HG03175 (cell line): ENCODE data around the gene CDK4.
"Not testable (repeated sequence)": the region's sequence is repeated elsewhere in the genome, so short reads cannot be mapped to it uniquely, and the experiment has no call there.

Experiments used
- ATAC-seq: cut with Tn5 transposase; IDR thresholded peaks from one replicate; pipeline ENCODE4 v1.9.1; 2021; ENCODE audit warnings: mild to moderate bottlenecking, moderate library complexity; ENCODE audit not compliant: unreplicated experiment

The CDK4 gene

DNA sequence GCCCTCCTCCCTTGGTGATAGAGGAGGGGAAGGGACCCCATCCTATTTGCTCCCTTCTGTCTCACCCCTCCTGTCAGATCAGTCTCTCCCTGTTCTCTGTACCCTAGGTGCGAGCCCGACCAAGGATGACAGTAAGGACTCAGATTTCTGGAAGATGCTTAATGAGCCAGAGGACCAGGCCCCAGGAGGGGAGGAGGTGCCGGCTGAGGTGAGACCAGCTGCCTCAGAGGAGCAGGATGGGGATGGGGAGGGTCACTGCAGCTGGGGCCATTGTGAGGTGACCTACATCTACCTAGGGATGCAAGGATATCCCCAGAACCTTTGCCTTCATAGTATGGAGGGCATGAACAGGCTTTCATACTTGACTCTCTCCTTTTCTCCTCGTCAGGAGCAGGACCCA lies 35.8 kb downstream of the CDK4 start:
- no peak for ATAC-seq

DNA sequence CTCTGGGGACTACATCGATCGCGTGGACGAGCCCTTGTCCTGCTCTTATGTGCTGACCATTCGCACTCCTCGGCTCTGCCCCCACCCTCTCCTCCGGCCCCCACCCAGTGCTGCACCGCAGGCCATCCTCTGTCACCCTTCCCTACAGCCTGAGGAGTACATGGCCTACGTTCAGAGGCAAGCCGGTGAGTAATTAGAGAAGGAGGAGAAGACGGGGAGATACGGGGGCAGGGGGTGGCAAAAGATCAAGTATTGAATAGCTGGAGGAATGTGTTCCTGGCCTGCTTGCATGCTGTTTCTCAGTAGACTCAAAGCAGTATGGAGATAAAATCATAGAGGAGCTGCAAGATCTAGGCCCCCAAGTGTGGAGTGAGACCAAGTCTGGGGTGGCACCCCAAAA lies 36.3 kb downstream of the CDK4 start:
- no peak for ATAC-seq

DNA sequence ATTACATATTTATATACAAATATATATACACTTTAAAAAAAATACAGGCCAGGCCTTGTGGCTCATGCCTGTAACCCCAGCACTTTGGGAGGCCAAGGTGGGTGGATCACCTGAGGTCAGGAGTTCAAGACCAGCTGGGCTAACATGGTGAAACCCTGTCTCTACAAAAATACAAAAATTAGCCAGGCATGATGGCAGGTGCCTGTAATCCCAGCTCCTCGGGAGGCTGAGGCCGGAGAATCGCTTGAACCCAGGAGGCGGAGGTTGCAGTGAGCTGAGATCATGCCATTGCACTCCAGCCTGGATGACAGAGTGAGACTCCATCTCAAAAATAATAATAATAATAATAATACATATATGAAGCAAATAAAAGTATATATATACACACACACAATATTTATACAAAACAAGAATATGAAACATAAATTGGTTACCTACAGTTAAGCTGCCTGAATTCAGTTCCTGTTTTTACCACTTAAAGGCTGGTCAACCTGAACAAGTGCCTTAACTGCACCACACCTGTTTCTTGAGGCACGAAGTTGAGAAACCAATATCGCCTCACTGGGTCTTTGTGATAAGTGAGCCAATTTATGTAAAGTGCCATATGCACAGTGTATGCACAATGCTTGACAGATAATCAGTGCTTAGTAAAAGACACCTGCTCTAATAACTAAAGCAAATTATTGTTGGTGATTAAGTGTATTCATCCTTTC lies 36.9 kb downstream of the CDK4 start:
- ATAC-seq, result not testable (repeated sequence)

DNA sequence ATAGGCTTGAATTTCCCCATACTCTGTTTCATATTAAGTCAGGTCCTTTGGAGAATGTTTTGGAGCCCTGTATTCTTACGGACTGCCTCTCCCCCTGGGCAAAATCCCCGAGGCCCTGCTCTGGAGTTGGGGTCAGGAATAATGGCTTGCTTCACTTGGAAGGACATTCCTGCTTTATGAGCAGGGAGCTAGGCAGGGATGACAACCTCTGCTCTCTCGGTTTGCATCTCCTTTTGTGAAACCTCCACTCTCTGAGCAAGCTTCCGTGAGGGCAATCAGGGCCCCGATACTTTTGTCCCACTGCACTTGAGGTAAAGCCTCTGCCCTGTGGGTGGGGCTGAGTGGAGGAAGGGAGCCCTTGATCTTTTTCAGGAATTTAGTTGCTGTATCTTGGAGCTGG lies 38.9 kb downstream of the CDK4 start:
- no peak for ATAC-seq

DNA sequence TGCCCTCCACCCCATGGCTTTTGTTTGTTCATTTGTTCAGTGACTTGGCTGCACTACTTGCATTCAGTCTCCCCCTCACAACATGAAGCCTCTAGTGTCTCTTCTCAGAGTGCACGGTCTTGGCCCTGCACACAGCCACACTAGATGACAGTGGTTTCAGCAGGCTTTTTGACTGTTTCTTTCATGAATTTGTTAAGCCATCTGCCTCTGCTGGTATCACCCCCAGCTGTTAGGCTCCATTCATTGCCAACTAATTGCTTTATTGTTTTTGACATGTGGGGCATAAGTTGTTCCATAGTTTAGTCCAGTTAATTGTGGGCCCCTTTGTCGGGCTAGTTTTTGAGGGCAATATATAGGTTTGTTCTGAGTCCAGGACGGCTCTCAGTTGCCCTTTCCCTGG lies 39.4 kb downstream of the CDK4 start:
- no peak for ATAC-seq

DNA sequence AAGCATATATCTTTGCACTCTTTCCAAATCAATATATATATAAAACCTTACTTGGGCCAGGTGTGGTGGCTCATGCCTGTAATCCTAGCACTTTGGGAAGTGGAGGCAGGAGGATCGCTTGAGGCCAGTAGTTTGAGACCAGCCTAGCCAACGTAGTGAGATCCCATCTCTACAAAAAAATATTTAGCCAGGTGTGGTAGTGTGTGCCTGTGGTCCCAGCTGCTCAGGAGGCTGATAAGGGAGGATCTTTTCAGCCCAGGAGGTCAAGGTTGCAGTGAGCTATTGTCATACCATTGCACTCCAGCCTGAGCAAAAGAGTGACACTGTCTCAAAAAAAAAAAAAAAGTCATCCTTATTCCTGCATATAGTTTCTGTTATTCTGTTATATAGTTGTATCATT lies 43.8 kb downstream of the CDK4 start:
- ATAC-seq, result no peak

DNA sequence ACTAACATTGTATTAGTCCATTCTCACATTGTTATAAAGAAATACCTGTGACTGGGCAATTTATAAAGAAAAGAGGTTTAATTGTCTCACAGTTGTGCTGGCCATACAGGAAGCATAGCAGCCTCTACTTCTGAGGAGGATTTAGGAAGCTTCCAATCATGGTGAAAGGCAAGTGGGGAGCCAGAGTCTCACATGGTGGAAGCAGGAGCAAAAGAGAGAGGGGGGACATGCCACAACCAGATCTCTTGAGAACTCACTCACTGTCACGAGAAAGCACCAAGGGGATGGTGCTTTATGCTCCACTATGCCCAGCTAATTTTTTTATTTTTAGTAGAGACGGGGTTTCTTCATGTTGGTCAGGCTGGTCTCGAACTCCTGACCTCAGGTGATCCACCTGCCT lies 44.9 kb downstream of the CDK4 start:
- ATAC-seq, result no peak

DNA sequence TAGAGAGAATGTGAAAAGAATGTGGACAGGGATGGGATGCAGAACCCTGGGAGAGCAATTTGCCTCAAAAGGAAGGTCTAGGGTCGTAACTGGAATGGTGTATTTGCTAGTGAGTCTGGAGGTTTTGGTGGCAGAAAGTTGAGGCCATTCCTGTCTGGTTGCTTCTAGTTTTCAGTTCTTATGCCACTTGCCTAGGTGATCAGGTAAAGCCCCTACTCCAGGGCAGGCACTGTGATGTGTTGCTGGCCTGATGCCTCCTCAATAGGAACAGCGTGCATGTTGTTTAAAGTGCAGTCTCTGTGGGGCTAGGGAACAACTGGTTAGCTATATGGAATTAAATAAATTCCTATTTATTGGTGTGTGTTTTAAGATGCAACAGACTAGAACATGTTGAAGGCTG lies 51.8 kb downstream of the CDK4 start:
- ATAC-seq, result no peak

DNA sequence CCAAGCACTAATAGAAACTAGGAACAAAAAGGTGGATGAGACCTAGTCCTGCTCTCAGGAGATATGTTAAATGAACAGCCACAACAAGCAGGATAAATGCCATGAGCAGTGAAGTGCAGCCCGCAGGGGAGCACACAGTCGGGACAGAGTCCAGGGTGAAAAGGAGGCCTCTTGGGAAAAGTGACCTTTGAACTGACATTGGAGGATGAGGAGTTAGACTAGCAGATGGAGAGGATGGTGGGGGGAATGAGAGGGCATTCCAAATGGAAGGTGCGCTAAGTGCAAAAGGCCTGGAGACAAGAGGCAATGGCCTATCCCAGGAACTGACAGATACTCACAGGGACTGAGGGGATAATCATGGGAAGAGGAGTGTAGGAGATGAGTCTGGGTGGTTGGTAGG lies 53.7 kb downstream of the CDK4 start:
- ATAC-seq, result no peak
